RWPE2 (cell line): Measurements from ENCODE around the gene WDR70.

ENCODE experiments used
- ATAC-seq: fragments of 200-7000 bp; cut with Tn5 transposase; 3 replicates; pipeline ENCODE4 v1.9.1; 2021; ENCODE audit warnings: low read depth
- DNase-seq: peaks from one replicate; pipeline ENCODE4 v3.0.0-alpha.2; 2020; ENCODE audit warnings: low spot score
- H3K27ac ChIP-seq: fragments of 450-650 bp; 2 replicates; pipeline ENCODE4 v1.5.1; 2017; ENCODE audit warnings: mild to moderate bottlenecking; ENCODE audit not compliant: poor library complexity, severe bottlenecking
- H3K27me3 ChIP-seq: fragments of 250-450 bp; sonication (Bioruptor Pico); 2 replicates; pipeline ENCODE4 v1.5.1; 2021; ENCODE audit warnings: mild to moderate bottlenecking, moderate library complexity; ENCODE audit not compliant: insufficient read depth, poor library complexity, severe bottlenecking
- H3K36me3 ChIP-seq: fragments of 250-450 bp; sonication (Bioruptor Pico); 2 replicates; pipeline ENCODE4 v1.5.1; 2020; ENCODE audit warnings: low read depth, mild to moderate bottlenecking, moderate library complexity
- H3K4me1 ChIP-seq: fragments of 250-450 bp; sonication (Bioruptor Pico); 2 replicates; pipeline ENCODE4 v1.5.1; 2021; ENCODE audit warnings: mild to moderate bottlenecking, moderate library complexity; ENCODE audit not compliant: insufficient read depth, poor library complexity, severe bottlenecking
- H3K4me3 ChIP-seq: fragments of 250-450 bp; sonication (Bioruptor Pico); 2 replicates; pipeline ENCODE4 v1.5.1; 2021; ENCODE audit warnings: mild to moderate bottlenecking, moderate library complexity; ENCODE audit not compliant: severe bottlenecking
- H3K9me3 ChIP-seq: fragments of 250-450 bp; sonication (Bioruptor Pico); 2 replicates; pipeline ENCODE4 v1.5.1; 2021; ENCODE audit warnings: mild to moderate bottlenecking, moderate library complexity; ENCODE audit not compliant: severe bottlenecking
- TF ChIP-seq, protein P1 (sequence below): fragments of 450-650 bp; IDR thresholded peaks from one replicate; pipeline ENCODE4 v1.5.1; 2017; ENCODE audit warnings: mild to moderate bottlenecking, moderate library complexity; ENCODE audit not compliant: poor library complexity, severe bottlenecking

WDR70 gene

DNA sequence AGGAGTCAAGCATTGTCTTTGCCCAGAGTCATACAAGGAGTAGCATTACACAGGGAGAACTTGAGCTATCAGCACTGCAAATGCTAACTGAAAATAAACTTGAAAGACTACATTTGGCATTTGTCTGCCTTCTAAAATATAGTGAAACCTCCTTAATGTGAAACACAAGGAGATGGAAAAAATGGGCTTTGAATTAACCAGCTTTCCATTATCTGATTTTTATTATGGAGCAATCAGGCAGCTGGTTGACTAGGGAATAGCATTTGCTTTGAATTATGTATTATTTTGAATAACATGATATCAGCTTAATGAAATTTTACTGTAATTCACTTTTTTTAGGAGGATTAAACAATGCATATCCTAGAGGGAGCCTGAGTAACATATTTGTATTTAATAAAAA is 329.9 kb downstream of the WDR70 start:
- H3K4me3 ChIP-seq, result no peak overlapping the region
- TF ChIP-seq, protein P1, sequence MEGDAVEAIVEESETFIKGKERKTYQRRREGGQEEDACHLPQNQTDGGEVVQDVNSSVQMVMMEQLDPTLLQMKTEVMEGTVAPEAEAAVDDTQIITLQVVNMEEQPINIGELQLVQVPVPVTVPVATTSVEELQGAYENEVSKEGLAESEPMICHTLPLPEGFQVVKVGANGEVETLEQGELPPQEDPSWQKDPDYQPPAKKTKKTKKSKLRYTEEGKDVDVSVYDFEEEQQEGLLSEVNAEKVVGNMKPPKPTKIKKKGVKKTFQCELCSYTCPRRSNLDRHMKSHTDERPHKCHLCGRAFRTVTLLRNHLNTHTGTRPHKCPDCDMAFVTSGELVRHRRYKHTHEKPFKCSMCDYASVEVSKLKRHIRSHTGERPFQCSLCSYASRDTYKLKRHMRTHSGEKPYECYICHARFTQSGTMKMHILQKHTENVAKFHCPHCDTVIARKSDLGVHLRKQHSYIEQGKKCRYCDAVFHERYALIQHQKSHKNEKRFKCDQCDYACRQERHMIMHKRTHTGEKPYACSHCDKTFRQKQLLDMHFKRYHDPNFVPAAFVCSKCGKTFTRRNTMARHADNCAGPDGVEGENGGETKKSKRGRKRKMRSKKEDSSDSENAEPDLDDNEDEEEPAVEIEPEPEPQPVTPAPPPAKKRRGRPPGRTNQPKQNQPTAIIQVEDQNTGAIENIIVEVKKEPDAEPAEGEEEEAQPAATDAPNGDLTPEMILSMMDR, result no peak
- no peak overlapping the region for H3K27ac ChIP-seq
- no peaks in the 10 kb centered on the region; the same call in 1 of the 2 replicates for H3K36me3 ChIP-seq
- no peaks in the 10 kb centered on the region for H3K4me1 ChIP-seq
- DNase-seq, result no peak
- H3K9me3 ChIP-seq, result no peaks in the 10 kb centered on the region
- no peak for ATAC-seq
- H3K27me3 ChIP-seq, result no peaks in the 10 kb centered on the region

DNA sequence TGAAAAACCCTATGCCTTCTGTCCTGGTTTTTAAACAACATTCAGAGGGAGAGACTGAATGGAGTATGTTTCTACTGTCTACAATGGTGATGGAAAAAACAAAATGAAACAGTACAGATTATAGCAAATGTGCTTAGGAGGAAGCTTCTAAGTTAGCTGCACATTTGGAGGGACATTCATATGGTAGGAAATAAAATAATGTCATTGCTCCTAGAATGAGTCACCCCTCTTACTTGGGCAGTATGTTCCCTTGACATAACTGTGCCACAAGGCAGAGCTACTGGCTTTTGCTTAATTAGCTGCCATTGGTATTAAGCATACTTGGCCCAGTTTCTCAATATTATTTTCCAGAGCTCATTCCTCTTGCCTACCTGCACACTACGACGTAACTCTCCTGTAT is 331.8 kb downstream of the WDR70 start:
- Histone ChIP-seq H3K36me3 (no peaks in the 10 kb centered on the region; the same call in 1 of the 2 replicates), H3K4me3 (no peak overlapping the region), H3K27me3 (no peaks in the 10 kb centered on the region), H3K9me3 (no peaks in the 10 kb centered on the region), H3K4me1 (no peaks in the 10 kb centered on the region), H3K27ac (no peak overlapping the region)
- no peak for ATAC-seq
- TF ChIP-seq, protein P1, result no peak
- DNase-seq, result no peak

DNA sequence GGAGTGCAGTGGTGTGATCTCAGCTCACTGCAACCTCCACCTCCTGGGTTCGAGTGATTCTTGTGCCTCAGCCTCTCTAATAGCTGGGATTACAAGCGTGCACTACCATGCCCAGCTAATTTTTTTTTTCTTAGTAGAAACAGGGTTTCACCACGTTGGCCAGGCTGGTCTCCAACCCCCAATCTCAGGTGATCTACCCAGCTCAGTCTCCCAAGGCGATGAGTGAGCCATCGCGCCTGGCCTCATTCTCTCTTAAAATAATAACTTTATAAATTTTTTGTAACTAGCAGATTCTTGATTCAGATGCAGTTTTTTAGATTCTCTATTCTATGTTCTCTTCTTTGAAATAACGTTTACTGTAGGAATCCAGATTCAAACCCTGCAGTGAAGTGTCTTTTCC is 333.6 kb downstream of the WDR70 start:
- Histone ChIP-seq H3K9me3 (no peaks in the 10 kb centered on the region), H3K27ac (no peak overlapping the region), H3K4me1 (peaks cover 9% of the 10 kb centered on the region), H3K4me3 (no peak overlapping the region), H3K36me3 (no peaks in the 10 kb centered on the region; the same call in 1 of the 2 replicates), H3K27me3 (no peaks in the 10 kb centered on the region)
- DNase-seq (no peak), ATAC-seq (no peak)
- TF ChIP-seq, protein P1, result no peak

DNA sequence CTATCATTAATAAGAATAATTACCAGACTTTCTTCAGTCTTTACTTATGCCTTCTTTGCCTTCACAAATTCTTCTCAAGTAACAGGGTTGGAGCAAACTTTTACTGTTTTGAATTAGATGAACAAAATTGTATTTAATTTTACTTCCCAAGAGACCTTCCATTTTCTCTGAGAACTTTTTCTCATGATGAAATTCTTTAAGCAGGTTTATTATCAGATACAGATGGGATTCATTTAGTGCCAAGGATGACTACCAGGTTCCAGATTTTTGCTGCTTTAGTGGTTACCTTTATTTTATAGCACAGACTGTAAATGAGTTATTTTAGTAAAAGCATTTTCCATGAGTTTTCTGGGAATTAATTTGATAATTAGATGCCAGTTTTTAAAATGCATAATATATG is 335.6 kb downstream of the WDR70 start:
- H3K27ac ChIP-seq, result no peak overlapping the region
- no peak overlapping the region for H3K4me3 ChIP-seq
- H3K9me3 ChIP-seq, result no peaks in the 10 kb centered on the region
- no peaks in the 10 kb centered on the region for H3K27me3 ChIP-seq
- ATAC-seq, result no peak
- DNase-seq, result no peak
- no peaks in the 10 kb centered on the region; the same call in 1 of the 2 replicates for H3K36me3 ChIP-seq
- TF ChIP-seq, protein P1, result no peak
- H3K4me1 ChIP-seq, result peaks cover 12% of the 10 kb centered on the region

DNA sequence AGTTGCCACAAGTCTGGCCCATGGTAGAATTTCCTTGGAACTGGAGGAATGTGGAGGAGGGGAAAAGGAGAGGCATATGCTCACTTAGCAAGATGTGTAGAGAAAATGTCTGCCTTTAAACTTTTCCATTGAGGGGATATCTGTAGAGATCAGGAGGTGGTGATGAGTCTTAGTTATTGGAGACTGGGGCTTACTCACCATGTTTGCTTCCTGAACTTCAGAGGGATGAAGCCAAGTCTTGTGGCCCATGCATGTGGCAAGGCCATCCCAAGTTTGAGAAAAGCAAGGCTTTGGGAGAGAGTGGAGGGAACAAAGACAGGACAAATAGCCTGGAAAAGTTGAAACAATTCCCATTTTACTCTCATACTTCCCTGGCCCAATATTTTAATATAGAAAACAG is 336.2 kb downstream of the WDR70 start:
- DNase-seq, result no peak
- H3K9me3 ChIP-seq, result no peaks in the 10 kb centered on the region
- TF ChIP-seq, protein P1, result no peak
- H3K36me3 ChIP-seq, result no peaks in the 10 kb centered on the region; the same call in 1 of the 2 replicates
- H3K27me3 ChIP-seq, result no peaks in the 10 kb centered on the region
- peaks cover 12% of the 10 kb centered on the region for H3K4me1 ChIP-seq
- H3K27ac ChIP-seq, result no peak overlapping the region
- no peak overlapping the region for H3K4me3 ChIP-seq
- no peak for ATAC-seq
